Activated naive CD8-positive, alpha-beta T cell treated with anti-CD3 and anti-CD28 coated beads for 36 hours (primary cell): Measurements from ENCODE around the gene WDSUB1. TPM values are rescaled to one million over a fixed set of nuclear protein-coding genes. Genes with fewer than 3 reads are reported as not detected.
A peak's percentile ranks its signal among the peaks of the same experiment; 100 is the strongest.

Source experiments
- DNase-seq: peaks from one replicate; pipeline ENCODE4 v3.0.0; 2021
- H3K27ac Mint-ChIP-seq: one replicate; pipeline ENCODE4 v1.8.0; 2022; ENCODE audit warnings: mild to moderate bottlenecking, moderate library complexity, mixed read lengths
- H3K27me3 Mint-ChIP-seq: one replicate; pipeline ENCODE4 v1.8.0; 2022; ENCODE audit warnings: mild to moderate bottlenecking, mixed read lengths
- H3K36me3 Mint-ChIP-seq: one replicate; pipeline ENCODE4 v1.8.0; 2021; ENCODE audit warnings: mild to moderate bottlenecking, mixed read lengths
- H3K4me1 Mint-ChIP-seq: one replicate; pipeline ENCODE4 v1.8.0; 2021; ENCODE audit warnings: mixed read lengths
- H3K4me3 Mint-ChIP-seq: one replicate; pipeline ENCODE4 v1.8.0; 2022; ENCODE audit warnings: mild to moderate bottlenecking, moderate library complexity, mixed read lengths
- H3K9me3 Mint-ChIP-seq: one replicate; pipeline ENCODE4 v1.8.0; 2022; ENCODE audit warnings: mixed read lengths
- total RNA-seq, 2 experiments: library from RNA; stranded (reverse); gene quantifications; one replicate each; pipeline ENCODE4 v1.2.3, GENCODE V29; 2021

WDSUB1 gene
- total RNA-seq, 2 experiments from 2014 or later: 5.7 to 6.8 TPM

GRCh38 chr2:159243529-159243928 is 43.0 kb downstream of the WDSUB1 start:
- DNase-seq: no peak
- Mint-ChIP-seq H3K36me3 (peaks cover 40% of the 10 kb centered on the region), H3K4me1 (no peaks in the 10 kb centered on the region), H3K4me3 (no peak overlapping the region), H3K9me3 (peaks cover 3% of the 10 kb centered on the region), H3K27ac (no peak overlapping the region), H3K27me3 (no peaks in the 10 kb centered on the region)

- no peak overlapping the region for H3K27ac Mint-ChIP-seq
- no peaks in the 10 kb centered on the region for H3K4me1 Mint-ChIP-seq
- no peak overlapping the region for H3K4me3 Mint-ChIP-seq
- no peaks in the 10 kb centered on the region for H3K27me3 Mint-ChIP-seq
- peaks cover 6% of the 10 kb centered on the region for H3K36me3 Mint-ChIP-seq
- DNase-seq: no peak
- H3K9me3 Mint-ChIP-seq: no peaks in the 10 kb centered on the region
Observed at GRCh38 chr2:159234868-159235267, 51.6 kb downstream of the WDSUB1 start.

DNA sequence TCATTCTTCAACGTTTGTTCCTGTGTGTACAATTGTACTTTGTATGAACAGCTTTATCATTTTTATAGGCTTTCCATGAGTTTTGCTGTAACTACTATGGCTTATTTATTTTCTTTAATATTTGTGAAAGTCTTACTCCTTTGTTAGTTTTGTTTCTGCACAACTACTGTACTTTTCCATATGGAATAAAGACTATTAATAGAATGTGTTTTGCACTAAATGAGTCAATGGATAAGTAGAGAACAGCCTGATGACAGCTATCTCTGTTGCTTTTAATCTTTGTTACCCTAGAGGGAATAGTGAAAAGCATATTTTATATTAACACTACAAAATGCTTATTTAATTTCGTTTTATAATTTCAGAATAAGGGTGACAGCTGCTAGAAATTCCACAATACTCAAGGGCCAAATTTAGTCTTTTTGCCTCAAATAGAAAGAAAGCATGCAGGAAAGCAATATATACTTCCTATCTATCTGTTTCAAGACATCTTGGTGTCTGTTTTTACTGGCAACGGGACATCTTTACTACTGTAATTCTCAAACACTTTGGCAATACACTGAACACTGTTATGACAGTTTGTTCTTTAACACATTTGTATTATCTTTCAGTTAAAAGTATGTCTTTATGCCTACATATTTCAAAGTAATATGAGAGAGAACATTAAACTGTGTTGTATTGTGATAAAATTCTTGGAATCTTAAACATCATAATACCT is 53.9 kb downstream of the WDSUB1 start:
- H3K27me3 Mint-ChIP-seq: no peaks in the 10 kb centered on the region
- no peak for DNase-seq
- peaks cover 11% of the 10 kb centered on the region for H3K36me3 Mint-ChIP-seq
- H3K9me3 Mint-ChIP-seq: no peaks in the 10 kb centered on the region
- no peak overlapping the region for H3K4me3 Mint-ChIP-seq
- H3K27ac Mint-ChIP-seq: no peak overlapping the region
- H3K4me1 Mint-ChIP-seq: peaks cover 20% of the 10 kb centered on the region

GRCh38 chr2:159230145-159230877 is 56.2 kb downstream of the WDSUB1 start:
- Mint-ChIP-seq H3K4me1 (peaks cover 33% of the 10 kb centered on the region), H3K27me3 (no peaks in the 10 kb centered on the region), H3K9me3 (no peaks in the 10 kb centered on the region), H3K27ac (no peak overlapping the region), H3K36me3 (peaks cover 8% of the 10 kb centered on the region), H3K4me3 (no peak overlapping the region)
- no peak for DNase-seq

DNA sequence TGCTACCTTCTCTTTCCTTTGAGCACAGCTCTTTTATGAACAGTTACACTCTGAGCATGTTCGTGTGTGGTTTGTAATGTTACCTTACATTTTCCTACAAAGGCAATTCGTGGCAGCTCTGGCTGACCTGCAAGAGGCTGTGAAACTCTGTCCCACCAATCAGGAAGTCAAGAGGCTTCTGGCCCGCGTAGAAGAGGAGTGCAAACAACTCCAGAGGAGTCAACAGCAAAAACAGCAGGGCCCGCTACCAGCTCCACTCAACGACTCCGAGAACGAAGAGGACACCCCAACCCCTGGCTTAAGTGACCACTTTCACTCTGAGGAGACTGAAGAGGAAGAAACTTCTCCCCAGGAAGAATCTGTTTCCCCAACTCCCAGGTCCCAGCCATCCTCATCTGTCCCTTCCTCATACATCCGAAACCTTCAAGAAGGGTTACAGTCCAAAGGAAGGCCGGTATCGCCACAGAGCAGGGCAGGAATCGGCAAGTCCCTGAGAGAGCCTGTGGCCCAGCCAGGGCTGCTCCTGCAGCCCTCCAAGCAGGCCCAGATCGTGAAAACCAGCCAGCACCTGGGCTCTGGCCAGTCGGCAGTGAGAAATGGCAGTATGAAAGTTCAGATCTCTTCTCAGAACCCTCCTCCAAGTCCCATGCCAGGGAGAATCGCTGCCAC is 56.9 kb downstream of the WDSUB1 start:
- no peak for DNase-seq
- H3K9me3 Mint-ChIP-seq: no peaks in the 10 kb centered on the region
- peaks cover 33% of the 10 kb centered on the region for H3K4me1 Mint-ChIP-seq
- peaks cover 8% of the 10 kb centered on the region for H3K36me3 Mint-ChIP-seq
- H3K4me3 Mint-ChIP-seq: no peak overlapping the region
- no peaks in the 10 kb centered on the region for H3K27me3 Mint-ChIP-seq
- no peak overlapping the region for H3K27ac Mint-ChIP-seq

DNA sequence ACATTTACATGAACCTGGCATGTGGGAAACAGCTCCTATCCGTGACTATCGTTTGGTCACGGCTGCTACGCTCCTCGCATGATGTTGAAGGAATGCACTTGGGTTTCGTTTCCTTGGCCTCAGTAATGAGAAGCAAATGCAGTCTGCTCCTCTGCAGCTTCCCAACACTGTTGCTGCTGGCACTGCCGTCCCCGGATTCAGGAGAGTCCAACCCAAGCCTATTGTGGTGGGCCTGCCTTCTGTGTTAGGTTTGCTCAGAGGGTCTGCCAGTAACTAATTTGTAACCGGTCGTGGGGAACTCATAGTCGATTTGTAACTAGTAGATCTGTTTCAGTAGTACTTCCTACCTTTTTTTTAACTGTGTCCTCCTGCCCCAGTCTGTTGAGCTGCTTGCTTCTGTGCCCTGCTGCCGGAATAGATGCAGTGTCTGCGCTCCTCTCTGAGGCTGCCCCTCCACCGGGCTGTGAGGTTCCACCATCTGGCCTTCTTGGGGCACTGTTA is 58.4 kb downstream of the WDSUB1 start:
- Mint-ChIP-seq H3K27ac (no peak overlapping the region), H3K27me3 (no peaks in the 10 kb centered on the region), H3K4me1 (peaks cover 33% of the 10 kb centered on the region), H3K4me3 (no peak overlapping the region), H3K9me3 (no peaks in the 10 kb centered on the region), H3K36me3 (peaks cover 5% of the 10 kb centered on the region)
- DNase-seq: no peak

DNA sequence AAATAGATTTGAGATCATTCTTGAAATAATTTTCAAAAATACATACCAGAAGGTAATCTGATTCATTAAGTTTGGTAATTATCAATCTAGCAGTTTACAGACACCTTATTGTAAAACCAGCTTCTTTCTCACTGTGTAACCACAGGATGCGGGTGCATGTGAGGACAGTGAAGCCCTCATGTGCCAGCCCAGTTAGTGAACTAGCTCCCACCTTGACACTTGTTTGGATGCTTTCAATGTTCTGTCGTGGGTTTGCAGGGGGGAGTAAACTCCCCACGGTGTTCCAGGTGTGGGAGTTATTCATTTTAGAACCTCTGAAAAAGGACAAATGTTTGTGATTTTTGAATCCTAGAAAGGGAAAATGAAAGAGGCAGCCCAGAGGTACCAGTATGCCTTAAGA is 59.0 kb downstream of the WDSUB1 start:
- no peak for DNase-seq
- no peak overlapping the region for H3K4me3 Mint-ChIP-seq
- H3K27me3 Mint-ChIP-seq: no peaks in the 10 kb centered on the region
- H3K36me3 Mint-ChIP-seq: peaks cover 5% of the 10 kb centered on the region
- no peak overlapping the region for H3K27ac Mint-ChIP-seq
- H3K9me3 Mint-ChIP-seq: no peaks in the 10 kb centered on the region
- peaks cover 33% of the 10 kb centered on the region for H3K4me1 Mint-ChIP-seq

- H3K27me3 Mint-ChIP-seq: no peaks in the 10 kb centered on the region
- peaks cover 5% of the 10 kb centered on the region for H3K36me3 Mint-ChIP-seq
- no peaks in the 10 kb centered on the region for H3K9me3 Mint-ChIP-seq
- no peak overlapping the region for H3K4me3 Mint-ChIP-seq
- peaks cover 33% of the 10 kb centered on the region for H3K4me1 Mint-ChIP-seq
- DNase-seq: no peak
- H3K27ac Mint-ChIP-seq: no peak overlapping the region
Observed at GRCh38 chr2:159226608-159227385, 59.7 kb downstream of the WDSUB1 start.

DNA sequence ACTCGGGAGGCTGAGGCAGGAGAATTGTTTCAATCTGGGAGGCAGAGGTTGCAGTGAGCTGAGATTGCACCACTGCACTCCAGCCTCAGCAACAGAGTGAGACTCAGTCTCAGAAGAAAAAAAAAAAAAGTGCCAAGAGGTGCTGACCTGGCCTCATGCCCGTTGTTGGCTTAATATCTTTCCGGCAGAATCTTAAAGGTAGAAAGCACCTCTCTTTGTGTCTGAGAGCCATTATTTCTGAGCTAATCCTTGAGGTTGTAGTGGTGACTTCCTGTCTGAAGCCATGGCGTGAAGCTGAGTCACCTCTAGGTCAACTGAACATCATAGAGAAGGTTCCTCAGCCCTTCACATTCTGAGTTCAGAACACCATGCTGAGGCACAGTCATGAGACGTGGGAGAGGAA is 60.4 kb downstream of the WDSUB1 start:
- Mint-ChIP-seq H3K4me3 (no peak overlapping the region), H3K9me3 (no peaks in the 10 kb centered on the region), H3K36me3 (peaks cover 5% of the 10 kb centered on the region), H3K4me1 (peaks cover 33% of the 10 kb centered on the region), H3K27ac (peak overlapping the region; percentile 20), H3K27me3 (no peaks in the 10 kb centered on the region)
- peak; percentile 15 for DNase-seq

DNA sequence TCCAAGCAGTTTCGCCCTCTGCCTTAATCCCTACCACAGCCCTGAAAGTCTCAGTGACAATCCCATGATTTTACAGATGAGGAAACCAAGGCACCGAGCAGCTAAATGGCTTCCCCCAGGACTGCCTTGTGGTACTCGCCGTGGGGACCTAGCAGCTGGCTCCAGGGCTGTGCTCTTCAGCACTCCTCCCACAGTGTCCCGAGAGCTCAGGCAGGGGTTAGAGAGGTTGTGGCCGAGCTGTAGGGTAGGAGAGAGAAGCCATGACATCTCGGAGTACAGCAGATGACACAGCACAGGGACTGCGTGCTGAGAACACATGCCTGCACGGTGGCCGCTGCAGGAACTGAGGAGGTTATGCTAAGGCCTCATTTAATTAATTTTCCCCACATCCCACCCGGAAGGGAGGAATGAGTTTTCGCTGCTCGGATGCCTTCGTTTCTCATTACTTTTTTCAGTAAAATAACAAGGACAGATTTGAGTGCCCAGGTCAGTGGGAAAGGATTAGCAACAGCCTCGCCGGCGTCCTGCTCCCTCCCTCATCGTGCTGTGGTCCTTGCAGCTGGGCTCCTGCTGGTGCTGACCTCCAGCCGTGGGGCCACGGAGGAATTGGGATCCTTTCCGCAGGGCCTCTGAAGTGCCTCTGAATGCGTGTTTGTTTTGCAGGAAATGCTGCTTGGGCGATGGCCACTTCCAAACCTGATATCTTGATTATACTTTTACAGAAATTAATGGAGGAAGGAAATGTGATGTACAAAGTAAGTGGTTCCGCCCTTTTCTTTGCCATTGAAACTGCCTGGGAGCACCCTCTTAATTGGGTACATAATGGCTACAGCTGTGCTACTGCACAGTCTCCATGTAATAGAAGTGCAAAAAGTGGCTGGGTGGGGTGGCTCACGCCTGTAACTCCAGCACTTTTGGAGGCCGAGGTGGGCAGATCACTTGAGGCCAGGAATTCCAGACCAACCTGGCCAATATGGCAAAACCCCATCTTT is 61.2 kb downstream of the WDSUB1 start:
- Mint-ChIP-seq H3K4me3 (no peak overlapping the region), H3K9me3 (no peaks in the 10 kb centered on the region), H3K4me1 (peaks cover 33% of the 10 kb centered on the region), H3K36me3 (peaks cover 5% of the 10 kb centered on the region), H3K27ac (no peak overlapping the region), H3K27me3 (no peaks in the 10 kb centered on the region)
- DNase-seq: no peak

DNA sequence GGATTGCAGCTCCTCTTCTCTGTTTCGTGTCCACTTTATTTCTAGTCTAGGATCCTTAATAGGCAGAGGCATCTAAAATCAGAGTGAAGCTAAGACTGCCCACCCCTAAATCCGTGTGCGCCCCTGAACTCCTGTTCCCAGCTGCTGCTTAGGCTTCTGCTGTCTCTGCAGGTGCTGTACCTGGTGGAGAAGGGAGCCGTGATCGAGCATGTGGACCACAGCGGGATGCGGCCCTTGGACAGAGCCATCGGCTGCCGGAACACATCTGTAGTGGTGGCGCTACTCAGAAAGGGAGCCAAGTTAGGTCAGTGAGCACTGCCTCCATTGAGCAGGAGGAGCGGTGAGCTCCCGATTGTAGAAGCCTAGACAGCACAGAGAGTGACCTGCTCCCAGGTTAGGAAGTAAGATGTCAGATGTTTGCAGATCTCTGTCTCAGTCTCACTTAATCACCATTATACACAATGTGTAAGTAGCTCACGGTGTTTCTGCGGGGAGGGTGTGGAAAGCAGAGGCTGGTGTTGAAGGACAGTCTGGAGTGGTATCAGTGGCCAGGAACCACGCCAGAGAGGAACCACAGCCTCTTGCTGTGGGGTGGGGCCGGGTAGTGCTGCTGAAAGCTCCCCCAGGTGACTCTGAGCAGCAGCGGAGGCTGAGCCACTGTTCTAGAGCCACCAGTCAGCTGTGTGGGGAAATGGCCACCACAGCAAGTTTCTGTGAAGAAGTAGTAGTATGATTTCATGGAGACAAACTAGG is 62.3 kb downstream of the WDSUB1 start:
- no peaks in the 10 kb centered on the region for H3K27me3 Mint-ChIP-seq
- DNase-seq: no peak
- H3K4me1 Mint-ChIP-seq: peaks cover 29% of the 10 kb centered on the region
- H3K36me3 Mint-ChIP-seq: no peaks in the 10 kb centered on the region
- H3K9me3 Mint-ChIP-seq: no peaks in the 10 kb centered on the region
- H3K4me3 Mint-ChIP-seq: no peak overlapping the region
- H3K27ac Mint-ChIP-seq: no peak overlapping the region

DNA sequence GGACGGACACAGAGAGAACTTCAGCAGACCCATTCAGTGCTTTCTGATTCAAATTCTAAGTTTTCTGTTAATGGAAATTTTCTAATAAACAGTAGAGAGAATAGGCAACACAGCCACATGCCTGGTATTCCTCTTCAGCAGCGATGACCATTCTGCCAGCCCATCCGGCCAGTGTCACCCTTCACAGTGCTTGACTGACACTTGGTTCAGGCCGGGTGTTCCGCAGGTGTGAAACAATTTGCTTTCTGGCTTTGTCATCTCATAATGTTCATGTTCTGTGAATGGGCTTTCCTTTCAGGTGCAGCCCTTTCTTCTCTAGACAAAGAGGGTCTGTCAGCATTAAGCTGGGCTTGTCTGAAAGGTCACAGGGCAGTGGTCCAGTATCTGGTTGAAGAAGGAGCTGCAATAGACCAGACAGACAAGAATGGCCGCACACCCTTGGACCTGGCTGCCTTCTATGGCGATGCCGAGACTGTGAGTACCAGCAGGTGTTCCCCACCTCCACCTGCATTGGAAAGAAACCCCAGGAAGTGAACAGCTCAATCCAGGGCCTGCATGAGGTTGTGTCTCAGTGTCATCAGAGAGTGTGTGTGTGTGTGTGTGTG is 67.0 kb downstream of the WDSUB1 start:
- no peaks in the 10 kb centered on the region for H3K4me1 Mint-ChIP-seq
- no peak overlapping the region for H3K27ac Mint-ChIP-seq
- no peaks in the 10 kb centered on the region for H3K9me3 Mint-ChIP-seq
- no peak overlapping the region for H3K4me3 Mint-ChIP-seq
- DNase-seq: no peak
- H3K27me3 Mint-ChIP-seq: no peaks in the 10 kb centered on the region
- no peaks in the 10 kb centered on the region for H3K36me3 Mint-ChIP-seq

DNA sequence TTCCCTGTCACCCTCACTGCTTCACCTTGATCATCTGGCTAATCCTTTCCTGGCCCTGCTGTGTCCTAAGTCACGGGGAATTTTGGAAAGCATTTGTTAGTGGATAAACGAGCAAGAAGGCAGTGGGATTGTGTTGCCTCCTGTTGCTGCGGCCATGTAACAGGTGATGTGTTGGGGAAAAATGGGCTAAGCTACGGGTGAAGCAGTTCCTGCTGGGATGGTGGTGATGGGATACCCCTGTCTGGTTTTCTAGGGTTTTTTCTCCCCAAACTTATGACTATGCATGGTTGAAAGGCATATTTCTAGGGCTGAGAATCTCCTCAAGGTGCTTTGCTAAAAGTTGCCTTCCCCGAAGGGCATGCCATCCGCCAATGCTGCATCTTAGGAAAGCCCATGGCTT is 68.1 kb downstream of the WDSUB1 start:
- H3K27me3 Mint-ChIP-seq: no peaks in the 10 kb centered on the region
- H3K36me3 Mint-ChIP-seq: no peaks in the 10 kb centered on the region
- H3K27ac Mint-ChIP-seq: no peak overlapping the region
- H3K4me1 Mint-ChIP-seq: no peaks in the 10 kb centered on the region
- no peak for DNase-seq
- no peak overlapping the region for H3K4me3 Mint-ChIP-seq
- H3K9me3 Mint-ChIP-seq: no peaks in the 10 kb centered on the region
